HG03095 (cell line): ENCODE results near the gene PCDH9.
"Not testable (repeated sequence)": the region's sequence is repeated elsewhere in the genome, so short reads cannot be mapped to it uniquely, and the experiment has no call there.

Experiments used
- ATAC-seq: cut with Tn5 transposase; IDR thresholded peaks from one replicate; pipeline ENCODE4 v1.9.1; 2021; ENCODE audit warnings: moderate library complexity; ENCODE audit not compliant: unreplicated experiment

PCDH9 gene

DNA sequence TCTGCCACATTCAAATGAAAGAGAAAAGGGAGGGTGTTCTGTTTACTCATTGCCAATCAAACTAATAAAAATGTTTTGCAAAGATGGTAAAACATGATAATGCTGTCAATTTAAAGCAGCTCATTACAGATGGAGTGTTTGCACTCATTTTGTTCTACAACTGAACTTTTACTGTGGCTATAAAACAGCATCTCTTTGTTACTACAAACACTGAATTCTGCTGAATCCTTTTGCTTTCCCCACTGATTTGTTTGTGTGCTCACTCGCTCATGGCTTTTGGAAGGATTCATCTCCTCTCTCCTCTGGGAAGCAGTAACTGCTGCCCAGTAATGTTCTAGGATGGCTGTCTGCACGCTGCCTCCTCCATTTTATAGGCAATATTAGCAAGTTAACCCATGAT lies 434.5 kb downstream of the PCDH9 start:
- no peak for ATAC-seq

DNA sequence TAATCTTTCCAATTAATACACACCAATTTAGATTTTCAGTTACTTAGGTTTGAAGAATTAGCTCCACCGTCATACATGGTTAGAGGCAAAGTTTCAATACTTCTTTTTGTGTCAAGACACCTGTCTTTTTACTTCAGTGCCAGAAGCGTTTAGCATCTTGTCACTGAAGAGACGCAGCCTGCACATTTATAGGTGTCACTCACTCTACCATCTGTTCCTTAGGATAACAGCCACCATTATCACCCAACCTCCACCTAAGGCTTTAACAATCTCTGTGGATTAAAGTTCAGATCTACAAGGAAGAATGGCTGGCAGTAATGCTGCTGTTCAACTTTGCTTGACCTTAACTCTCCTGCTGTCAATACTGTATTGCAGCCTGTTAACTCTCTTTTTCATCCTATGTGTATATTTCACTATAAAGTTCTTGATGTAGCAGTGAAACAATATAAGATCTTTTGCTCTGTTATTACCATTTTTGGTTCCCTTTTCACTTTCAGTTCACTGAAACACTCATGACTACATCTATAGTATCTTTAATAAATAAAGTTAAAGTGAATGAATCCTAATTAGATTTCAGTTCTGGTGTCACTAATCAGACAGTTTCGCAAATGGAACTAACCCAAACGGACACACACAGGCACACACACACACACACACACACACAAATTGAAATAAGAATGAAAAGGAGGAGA lies 435.6 kb downstream of the PCDH9 start:
- no peak for ATAC-seq

DNA sequence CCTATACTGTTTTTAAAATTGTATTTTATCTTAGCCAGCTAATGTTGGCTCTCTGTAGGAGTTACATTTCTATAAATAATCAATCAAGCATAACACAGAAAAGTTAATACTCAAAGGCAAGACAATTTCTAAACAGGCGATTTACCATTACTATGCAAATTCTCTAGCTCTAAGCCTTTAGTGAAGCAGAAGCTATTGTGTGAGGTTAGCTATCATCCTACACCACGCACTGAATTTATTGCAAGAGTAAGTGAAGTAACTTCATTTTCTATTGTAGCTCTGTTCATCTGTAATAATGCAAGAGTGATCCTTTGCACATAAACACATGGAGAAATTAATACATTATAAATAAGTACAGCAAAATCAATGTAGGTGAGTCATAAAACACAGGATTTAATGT lies 439.3 kb downstream of the PCDH9 start:
- ATAC-seq: no peak

DNA sequence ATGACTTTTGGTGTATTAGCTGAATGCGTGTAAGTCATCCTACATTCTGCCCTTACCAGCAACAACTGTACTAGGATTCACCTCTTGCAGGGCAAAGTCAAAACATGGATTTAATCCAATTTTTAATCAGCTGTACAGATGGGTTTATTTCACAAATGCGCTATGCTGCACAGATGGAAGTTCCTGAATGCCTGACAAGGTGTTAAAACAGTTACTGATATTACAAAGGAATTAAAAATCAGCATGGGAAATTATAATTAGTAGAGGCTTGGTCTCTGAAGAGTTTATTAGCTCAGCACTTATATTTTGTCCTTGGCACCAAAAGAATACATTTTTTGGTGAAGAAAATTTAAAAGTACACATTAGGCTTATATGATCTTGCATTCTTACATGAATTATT lies 448.9 kb downstream of the PCDH9 start:
- ATAC-seq: no peak

DNA sequence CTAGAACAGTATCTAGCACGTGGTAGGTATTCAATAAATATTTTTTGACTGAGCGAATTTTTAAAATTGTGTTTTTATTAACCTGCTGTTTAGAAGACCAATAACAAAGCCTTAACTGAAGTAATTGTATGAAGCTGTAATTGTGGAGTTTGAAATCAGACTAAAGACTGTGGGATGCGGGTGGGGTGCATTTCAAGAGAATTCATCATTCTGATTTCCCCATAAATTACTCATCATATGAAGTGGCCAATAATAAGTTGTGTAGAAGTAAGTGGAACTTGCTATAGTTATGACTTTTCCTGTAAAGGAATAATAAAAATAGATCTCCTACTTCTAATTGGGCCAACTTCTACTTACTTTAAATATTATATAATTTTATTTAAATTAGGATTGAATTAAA lies 449.3 kb downstream of the PCDH9 start:
- no peak for ATAC-seq

DNA sequence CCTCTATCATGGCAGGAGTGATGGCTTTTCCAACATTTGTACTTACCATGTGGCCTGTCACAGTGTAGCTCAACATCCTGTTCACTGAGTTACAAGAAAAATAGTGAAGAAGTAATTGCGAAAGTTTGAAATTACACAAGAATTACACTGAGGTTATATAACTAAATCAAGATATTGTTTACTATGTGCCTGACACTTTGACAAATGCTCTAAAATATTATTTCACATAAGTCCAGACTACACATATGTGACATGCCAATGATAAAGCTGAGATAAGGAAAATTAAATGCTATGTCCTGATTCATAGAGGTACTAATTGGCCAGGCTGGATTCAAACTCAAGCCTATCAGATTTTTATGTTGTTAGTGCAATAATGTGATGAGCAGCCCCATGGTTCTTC lies 451.7 kb downstream of the PCDH9 start:
- ATAC-seq: no peak

DNA sequence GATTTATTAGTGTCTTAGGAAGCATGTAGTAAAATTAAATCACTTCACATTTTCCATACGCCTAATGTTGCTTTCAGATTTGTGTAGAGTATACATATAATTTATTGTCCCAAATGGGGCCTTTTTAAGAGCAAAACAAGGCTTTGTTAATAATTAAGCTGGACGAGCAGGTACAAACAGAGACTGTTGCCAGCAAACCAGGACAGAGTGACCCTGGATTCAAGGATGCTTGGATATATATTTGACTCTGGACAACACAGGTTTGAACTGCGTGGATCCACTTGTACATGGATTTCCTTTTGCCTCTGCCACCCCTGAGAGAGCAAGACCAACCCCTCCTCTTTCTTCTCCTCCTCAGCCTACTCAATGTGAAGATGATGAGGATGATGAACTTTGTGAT lies 454.9 kb downstream of the PCDH9 start:
- ATAC-seq: no peak

DNA sequence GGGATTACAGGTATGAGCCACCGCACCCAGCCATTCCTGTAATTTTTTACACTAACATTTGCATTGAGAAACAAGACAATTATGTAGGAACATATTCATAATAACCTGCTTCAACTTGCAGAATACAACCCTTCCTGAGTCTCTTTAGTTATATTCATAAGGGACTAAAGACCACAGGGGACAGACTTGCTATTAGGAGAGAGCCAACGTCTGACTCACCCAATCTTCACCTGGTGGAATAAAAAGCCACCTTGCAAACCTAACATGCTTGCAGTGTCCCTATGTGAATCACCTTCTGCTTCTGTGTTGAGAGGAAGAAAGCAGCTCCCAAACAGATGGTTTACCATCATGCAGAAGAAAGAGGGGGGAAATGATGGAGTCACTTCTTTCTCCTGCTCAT lies 456.1 kb downstream of the PCDH9 start:
- ATAC-seq: no peak

DNA sequence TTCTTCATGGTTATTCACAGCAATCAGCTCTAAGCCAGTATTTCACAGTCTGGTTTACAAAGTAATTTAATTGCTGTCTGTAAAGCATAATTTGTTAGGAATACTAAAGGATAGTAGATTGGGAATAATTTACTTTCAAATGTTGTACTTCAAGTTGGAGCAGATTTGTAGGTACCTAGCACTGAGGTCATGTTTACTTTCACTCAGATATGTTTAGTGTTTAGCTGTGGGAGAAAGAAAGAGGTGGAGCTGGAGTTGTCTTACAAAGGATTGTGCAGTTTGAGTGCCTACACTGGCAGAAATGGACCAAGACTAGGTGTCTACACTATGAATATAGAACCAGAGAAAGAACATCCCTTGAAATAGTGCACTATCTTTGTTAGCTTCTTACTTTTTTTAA lies 464.6 kb downstream of the PCDH9 start:
- ATAC-seq: no peak

DNA sequence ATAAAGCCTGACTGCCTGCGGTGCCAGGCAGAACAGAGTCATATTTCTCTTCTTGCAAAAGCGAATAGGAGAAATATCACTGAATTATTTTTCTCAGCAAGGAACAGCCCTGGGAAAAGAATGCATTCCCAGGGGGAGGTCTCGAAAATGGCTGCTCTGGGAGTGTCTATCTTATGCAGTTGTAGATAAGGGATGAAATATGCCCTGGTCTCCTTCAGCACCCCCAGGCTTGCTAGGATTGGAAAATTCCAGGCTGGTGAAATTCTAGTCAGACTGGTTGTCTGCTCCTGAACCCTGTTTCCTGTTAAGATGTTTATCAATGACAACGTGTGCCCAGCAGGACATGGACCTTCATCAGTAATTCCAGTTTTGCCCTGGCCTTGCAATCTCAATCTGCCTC lies 469.5 kb downstream of the PCDH9 start:
- not testable (repeated sequence) for ATAC-seq

DNA sequence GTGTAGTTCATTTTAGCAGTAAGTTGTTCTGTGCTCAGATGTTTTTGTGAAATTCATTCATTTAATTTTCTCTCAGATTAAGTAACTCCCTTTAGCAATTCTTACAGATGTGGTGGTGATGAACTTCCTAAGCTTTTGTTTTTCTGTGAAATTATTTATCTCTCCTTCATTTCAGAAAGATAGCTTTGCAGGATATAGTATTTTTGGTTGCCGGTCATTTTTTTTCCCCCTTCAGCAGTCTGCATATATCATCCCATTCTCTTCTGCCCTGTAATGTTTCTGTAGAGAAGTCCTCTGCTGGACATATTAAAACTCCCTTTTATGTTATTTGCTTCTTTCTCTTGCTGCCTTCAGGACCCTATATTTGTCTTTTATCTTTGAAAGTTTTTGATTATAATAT lies 470.2 kb downstream of the PCDH9 start:
- no peak for ATAC-seq

DNA sequence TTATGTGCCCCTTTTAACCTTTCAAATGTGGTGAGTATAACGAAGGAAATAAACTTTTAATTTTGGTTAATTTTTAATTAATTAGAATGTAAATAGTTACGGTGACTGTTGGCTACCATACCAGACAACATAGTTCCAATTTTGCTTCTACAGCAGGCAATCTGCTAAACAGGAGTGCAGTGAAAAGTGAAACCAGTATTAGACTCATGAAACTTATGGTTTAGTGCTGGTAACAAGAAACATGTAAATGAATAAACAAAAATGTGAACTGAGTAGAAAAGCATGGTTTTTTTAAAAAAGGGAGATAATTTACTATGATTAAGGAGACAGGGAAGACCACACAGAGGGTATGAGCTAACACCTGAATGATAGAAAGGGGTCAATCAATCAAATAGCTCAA lies 478.4 kb downstream of the PCDH9 start:
- ATAC-seq: no peak

DNA sequence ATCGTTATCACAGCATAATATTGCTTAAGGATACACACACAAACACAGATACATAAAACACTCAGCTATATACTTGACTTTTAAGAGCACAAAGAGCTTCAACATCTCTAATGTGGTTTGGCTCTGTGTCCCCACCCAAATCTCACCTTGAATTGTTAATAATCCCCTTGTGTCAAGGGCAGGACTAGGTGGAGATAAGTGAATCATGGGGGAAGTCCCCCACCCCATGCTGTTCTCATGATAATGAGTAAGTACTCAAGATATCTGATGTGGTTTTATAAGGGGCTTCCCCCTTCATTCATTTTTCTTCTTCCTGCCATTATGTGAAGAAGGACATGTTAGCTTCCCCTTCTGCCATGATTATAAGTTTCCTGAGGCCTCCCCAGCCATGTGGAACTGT lies 481.4 kb downstream of the PCDH9 start:
- no peak for ATAC-seq

DNA sequence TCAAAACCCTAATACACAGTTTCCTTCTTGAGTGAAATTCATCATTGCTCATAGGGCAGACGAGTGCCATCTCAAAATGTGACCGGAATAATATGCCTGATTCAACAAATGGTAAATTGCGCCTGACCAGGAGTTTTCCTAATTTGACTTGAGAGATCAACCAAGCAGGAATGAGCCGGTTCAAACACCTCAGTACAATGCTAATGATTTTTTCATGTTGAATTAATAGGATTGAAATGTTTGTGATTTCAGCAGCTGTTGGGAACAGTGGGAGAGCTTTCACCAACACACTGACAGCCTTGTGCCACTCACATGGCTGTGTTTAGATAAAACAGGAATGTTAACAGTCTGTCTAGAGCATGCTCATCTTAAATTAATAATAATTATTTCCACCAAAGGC lies 484.8 kb downstream of the PCDH9 start:
- no peak for ATAC-seq

DNA sequence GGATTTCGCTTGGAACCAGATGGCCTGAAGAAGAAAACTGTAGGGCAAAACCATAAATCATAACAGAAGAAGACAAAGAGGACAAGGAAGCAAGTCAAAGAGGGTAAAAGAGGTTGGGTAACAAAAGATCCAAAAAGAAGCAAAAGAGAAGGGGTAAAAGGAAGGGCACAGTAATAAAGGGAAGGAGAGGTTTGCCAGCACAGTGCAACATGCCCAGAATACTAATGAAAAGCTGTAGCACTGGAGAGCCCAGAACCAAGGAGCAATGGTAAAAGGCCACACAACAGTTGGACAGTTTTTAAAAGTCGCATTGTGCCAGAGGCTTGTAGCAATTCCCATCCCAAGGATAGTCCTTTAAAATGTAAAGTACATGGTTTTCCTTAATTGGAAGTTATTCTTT lies 506.6 kb downstream of the PCDH9 start:
- no peak for ATAC-seq

DNA sequence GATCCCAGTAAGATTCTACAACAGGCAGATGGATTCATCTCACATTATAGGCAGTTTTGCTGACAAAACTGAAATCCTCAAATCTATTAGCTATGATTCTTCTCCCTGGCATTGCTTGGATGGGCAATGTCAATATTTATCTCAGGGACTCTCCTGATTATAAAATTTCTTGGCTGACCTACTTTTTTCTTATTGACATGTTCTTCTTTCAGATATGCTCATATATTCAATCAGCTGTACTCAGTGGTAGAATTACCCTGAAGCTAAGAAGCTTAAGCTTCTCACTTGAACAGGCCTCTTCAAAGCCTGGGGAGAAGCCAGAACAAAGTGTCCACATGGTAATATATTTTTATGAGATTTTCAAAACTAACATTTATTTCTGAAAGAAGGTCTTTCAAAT lies 513.6 kb downstream of the PCDH9 start:
- ATAC-seq: no peak

DNA sequence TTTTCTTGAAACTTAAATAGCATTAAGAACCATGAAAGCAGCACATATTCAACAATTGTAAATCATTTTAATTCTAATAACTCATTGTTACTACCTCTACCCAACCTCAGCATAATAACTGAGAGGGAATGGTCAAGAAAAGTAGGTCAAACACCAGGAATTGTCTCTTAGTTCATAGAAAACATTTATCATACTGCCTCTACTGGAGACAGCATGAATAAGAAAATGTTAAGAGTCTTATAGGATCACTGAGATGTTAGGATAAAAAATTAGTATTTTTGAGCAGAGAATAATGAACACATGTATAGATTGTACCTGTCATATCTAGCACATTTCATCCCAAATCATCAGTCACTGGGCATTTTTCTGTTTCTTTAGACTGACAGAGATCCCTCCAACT lies 515.3 kb downstream of the PCDH9 start:
- no peak for ATAC-seq

DNA sequence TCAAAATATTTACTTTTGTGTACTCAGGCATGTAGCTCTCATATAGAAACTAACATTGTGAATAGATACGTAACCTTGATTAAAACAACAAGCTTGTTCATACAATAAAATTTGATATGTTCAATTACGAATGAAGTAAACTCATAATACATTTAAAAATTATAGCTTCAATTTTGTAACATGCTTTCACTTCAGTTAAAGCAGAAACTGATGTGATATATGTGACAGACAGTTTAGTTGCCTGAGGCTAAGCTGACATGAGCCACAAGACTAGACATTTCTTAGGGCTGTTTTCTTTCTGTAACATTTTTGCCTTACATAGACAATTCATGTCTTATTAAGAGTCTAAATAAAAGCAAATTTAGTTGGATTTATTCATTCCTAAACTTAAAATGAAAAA lies 526.0 kb downstream of the PCDH9 start:
- ATAC-seq: no peak

DNA sequence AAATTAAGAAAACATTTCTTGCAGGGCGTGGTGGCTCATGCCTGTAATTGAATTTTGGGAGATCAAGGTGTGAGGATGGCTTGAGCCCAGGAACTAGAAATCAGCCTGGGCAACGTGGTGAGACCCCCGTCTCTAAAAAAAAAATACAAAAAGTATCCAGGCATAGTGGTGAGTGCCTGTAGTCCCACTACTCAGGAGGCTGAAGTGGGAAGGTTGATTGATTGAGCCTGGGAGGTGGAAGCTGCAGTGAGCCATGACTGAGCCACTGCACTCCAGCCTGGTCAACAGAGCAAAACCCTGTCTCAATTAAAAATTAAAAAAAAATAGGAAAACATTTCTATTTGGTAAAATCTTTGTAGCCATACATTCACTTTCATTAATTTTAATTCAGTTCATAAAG lies 526.5 kb downstream of the PCDH9 start:
- ATAC-seq: no peak

DNA sequence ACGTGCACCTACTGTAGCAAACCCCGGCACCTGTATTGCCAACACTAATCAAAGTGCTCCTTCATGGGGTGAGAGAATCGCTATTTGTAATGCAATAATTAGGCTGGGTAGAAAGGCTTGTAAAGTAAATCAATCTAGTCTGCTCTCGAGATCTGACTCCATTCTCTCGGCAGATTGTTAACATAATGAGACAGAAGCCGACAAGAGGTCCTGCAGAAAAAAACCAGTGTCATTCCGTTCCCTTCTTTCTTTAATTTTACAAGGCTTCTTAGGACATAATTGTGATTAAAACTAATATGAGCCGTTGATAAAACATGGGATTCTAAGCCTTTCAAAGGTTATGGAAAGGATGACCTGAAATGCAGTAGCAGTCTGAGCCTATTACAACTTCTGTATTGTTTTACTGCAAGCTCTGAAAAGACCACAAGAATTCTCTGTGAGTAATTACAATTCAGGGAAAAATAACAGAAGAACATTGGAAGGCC lies 530.0 kb downstream of the PCDH9 start:
- ATAC-seq: no peak

DNA sequence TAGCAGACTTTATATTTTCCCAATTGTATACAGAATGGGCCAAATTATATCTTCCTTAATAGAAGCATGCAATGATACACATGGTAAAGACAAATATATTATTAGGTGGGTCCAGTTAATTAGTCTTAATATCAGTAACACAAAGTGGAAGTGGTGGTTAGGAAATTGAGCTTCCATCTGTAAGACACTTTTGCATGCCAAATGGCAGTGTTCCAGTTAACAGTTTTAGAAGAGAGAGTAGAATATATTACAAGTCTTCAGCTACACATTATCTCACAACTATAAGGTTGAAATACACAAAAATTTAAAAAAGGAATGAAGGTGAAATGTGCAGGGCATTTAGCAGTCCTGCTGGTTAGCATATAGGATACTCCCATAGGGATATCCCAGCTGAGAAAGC lies 536.5 kb downstream of the PCDH9 start:
- ATAC-seq: no peak

DNA sequence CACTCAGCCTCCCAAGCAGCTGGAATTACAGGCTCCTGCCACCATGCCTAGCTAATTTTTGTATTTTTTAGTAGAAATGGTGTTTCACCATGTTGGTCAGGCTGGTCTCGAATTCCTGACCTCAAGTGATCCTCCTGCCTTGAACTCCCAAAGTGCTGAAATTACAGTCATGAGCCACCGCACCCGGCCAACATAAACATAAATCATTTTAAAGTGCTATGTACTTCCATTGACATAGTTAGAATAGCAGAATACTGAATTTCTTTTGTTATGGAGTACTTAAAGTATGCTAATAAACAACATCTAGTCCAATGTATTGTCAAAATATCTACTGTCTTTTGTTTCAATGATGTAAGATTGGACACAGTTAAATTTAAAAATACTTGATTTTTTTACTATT lies 539.0 kb downstream of the PCDH9 start:
- no peak for ATAC-seq

DNA sequence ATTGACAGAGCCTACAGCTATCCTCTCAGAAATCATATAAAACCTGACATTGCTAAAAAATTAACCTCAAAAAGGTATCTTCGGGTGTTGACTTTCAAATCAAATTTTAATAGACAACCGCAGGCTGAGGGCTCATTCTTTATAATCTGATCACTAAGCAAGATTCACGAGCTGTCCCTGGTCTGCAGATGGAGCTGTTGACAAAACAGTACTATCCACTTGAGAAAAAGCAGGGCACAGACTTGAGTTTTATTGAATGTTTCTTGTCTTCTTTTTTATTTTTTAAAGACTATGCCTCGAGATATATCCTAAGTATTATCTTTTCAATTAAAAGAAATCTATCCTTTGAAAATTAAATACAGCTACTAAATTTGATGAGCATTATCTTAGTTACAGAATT lies 540.5 kb downstream of the PCDH9 start:
- ATAC-seq: no peak
